ENCODE data around the gene ELP5. TPM values are rescaled to one million over a fixed set of nuclear protein-coding genes. Genes with fewer than 3 reads are reported as not detected.

Gene ELP5
- total RNA-seq, 1 donor from 2014 or later, result 106 TPM

GRCh38 chr17:7236808-7237207 lies 15.2 kb upstream of the ELP5 start:
- H3K27ac ChIP-seq, result peak overlapping the region; percentile 88 to 96
- intact Hi-C loops (cut with DNase I), result loop anchor here (5.0 kb wide), 1 partner anchor 605 kb away; no protein-coding TSS in a partner anchor
- H3K4me1 ChIP-seq, result peaks cover 16 to 34% of the 10 kb centered on the region in 2 donors

GRCh38 chr17:7237266-7237760 lies 14.7 kb upstream of the ELP5 start:
- H3K4me1 ChIP-seq, result peaks cover 16 to 34% of the 10 kb centered on the region in 2 donors

More at GRCh38 chr17:7236808-7237207, 15.2 kb upstream of the ELP5 start:
- H3K27me3 ChIP-seq, result no peaks in the 10 kb centered on the region
- no peak for DNase-seq (ENCODE audit: low spot score in 2 of 2)
- H3K9me3 ChIP-seq, result no peaks in the 10 kb centered on the region
- no peak overlapping the region for H3K4me3 ChIP-seq
- peaks cover 10 to 28% of the 10 kb centered on the region in 2 donors for H3K36me3 ChIP-seq
- TF ChIP-seq CTCF (IDR thresholded peaks at IDR 0.05), result no peak

GRCh38 chr17:7237761-7238419 lies 14.1 kb upstream of the ELP5 start:
- peak in 1 of 2 donors; percentile 87 for DNase-seq (ENCODE audit: low spot score in 2 of 2)
- Histone ChIP-seq H3K36me3 (peaks cover 10 to 28% of the 10 kb centered on the region in 2 donors), H3K9me3 (no peaks in the 10 kb centered on the region), H3K4me1 (peaks cover 16 to 28% of the 10 kb centered on the region in 2 donors), H3K27me3 (no peaks in the 10 kb centered on the region), H3K27ac (peak overlapping the region; percentile 88 to 96), H3K4me3 (peak overlapping the region; percentile 92 to 99)
- intact Hi-C loops (cut with DNase I), result loop anchor here (5.0 kb wide), 1 partner anchor 604 kb away; no protein-coding TSS in a partner anchor
- no peak for TF ChIP-seq CTCF (IDR thresholded peaks at IDR 0.05)

More at GRCh38 chr17:7237266-7237760, 14.7 kb upstream of the ELP5 start:
- DNase-seq (ENCODE audit: low spot score in 2 of 2), result peak in 1 of 2 donors; percentile 66
- peak overlapping the region; percentile 88 to 96 for H3K27ac ChIP-seq
- H3K36me3 ChIP-seq, result peaks cover 10 to 28% of the 10 kb centered on the region in 2 donors
- intact Hi-C loops (cut with DNase I), result loop anchor here (5.0 kb wide), 1 partner anchor 605 kb away; no protein-coding TSS in a partner anchor
- H3K4me3 ChIP-seq, result peak overlapping the region; percentile 92 to 99
- no peaks in the 10 kb centered on the region for H3K27me3 ChIP-seq
- TF ChIP-seq CTCF (IDR thresholded peaks at IDR 0.05), result no peak
- no peaks in the 10 kb centered on the region for H3K9me3 ChIP-seq

GRCh38 chr17:7238420-7239090 lies 13.5 kb upstream of the ELP5 start:
- intact Hi-C loops (cut with DNase I), result loop anchor here (1.0 to 5.0 kb wide), 3 partner anchors 19 to 604 kb away; partner anchors contain the start of genes ACADVL, DLG4 and EIF5A
- Histone ChIP-seq H3K27ac (peak overlapping the region; percentile 88 to 96), H3K9me3 (no peaks in the 10 kb centered on the region), H3K36me3 (peaks cover 10 to 28% of the 10 kb centered on the region in 2 donors), H3K27me3 (no peaks in the 10 kb centered on the region), H3K4me3 (peak overlapping the region; percentile 92 to 99), H3K4me1 (peaks cover 12 to 25% of the 10 kb centered on the region in 2 donors)
- peak in 1 of 2 donors; percentile 75 for DNase-seq (ENCODE audit: low spot score in 2 of 2)
- no peak for TF ChIP-seq CTCF (IDR thresholded peaks at IDR 0.05)

- Histone ChIP-seq H3K27ac (peak within 1 kb of the TSS; percentile 88 to 96), H3K4me3 (peak within 1 kb of the TSS; percentile 92 to 99), H3K36me3 (peaks cover 10 to 34% of the 10 kb centered on the region in 2 donors), H3K4me1 (peaks cover 12 to 25% of the 10 kb centered on the region in 2 donors), H3K27me3 (no peaks in the 10 kb centered on the region), H3K9me3 (no peaks in the 10 kb centered on the region)
- peak; percentile 99 to 100 for DNase-seq (ENCODE audit: low spot score in 2 of 2)
- intact Hi-C loops (cut with DNase I), result loop anchor here (1.0 to 5.0 kb wide), 4 partner anchors 20 to 603 kb away; partner anchors contain the start of genes ACADVL, DLG4, EIF5A and KCTD11
- TF ChIP-seq CTCF (IDR thresholded peaks at IDR 0.05), result peak in 1 of 3 experiments; percentile 37
Observed at GRCh38 chr17:7239091-7240027, 12.7 kb upstream of the ELP5 start, which contains the start of gene PHF23. Gene PHF23, minus strand, starts transcription at chr17:7239457. Its CDS starts 178 bp downstream, at chr17:7239279.

Data from ascending aorta (tissue), 2 donors.